Fibroblast of villous mesenchyme (primary cell): ENCODE data around the gene CAGE1. TPM values are rescaled to one million over a fixed set of nuclear protein-coding genes. Genes with fewer than 3 reads are reported as not detected.

Experiments
- DNase-seq: peaks from one replicate; pipeline ENCODE4 v3.0.0-alpha.2; 2010; ENCODE audit warnings: low read depth
- H3K4me3 ChIP-seq: 2 replicates; pipeline ENCODE4 v1.5.1; 2011; ENCODE audit warnings: low read depth, mild to moderate bottlenecking, low read length
- total RNA-seq: library from RNA; depleted of rRNA; stranded (reverse); fragments of >200 nt; gene quantifications from 2 replicates; pipeline ENCODE4 v1.2.3, GENCODE V29; 2012
- TF ChIP-seq, protein P1 (sequence below): IDR thresholded peaks from 2 replicates; pipeline ENCODE4 v1.5.1; 2012; ENCODE audit warnings: low read depth, mild to moderate bottlenecking, low read length; ENCODE audit not compliant: insufficient read depth

CAGE1 gene
- total RNA-seq, 1 donor: under 0.01 TPM

DNA sequence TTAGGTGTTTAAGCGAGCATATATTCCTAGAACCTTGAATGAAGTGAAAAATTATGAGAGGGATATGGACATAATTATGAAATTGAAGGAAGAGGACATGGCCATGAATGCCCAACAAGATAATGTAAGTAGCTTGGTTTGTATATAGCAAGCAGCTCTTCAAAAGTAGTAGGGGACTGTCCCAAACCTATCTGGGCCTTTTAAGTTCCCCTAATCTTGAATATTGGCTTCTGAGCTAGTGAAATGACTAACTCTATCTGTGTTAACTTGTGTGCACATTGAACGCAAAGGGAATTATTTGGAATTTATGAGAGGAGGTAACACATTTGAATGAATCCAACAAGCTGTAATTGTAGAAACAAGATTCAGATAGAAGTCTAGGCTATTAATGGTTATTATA, 21.8 kb upstream of the CAGE1 start:
- DNase-seq: no peak
- no peak overlapping the region for H3K4me3 ChIP-seq
- TF ChIP-seq, protein P1, sequence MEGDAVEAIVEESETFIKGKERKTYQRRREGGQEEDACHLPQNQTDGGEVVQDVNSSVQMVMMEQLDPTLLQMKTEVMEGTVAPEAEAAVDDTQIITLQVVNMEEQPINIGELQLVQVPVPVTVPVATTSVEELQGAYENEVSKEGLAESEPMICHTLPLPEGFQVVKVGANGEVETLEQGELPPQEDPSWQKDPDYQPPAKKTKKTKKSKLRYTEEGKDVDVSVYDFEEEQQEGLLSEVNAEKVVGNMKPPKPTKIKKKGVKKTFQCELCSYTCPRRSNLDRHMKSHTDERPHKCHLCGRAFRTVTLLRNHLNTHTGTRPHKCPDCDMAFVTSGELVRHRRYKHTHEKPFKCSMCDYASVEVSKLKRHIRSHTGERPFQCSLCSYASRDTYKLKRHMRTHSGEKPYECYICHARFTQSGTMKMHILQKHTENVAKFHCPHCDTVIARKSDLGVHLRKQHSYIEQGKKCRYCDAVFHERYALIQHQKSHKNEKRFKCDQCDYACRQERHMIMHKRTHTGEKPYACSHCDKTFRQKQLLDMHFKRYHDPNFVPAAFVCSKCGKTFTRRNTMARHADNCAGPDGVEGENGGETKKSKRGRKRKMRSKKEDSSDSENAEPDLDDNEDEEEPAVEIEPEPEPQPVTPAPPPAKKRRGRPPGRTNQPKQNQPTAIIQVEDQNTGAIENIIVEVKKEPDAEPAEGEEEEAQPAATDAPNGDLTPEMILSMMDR: no peak

DNA sequence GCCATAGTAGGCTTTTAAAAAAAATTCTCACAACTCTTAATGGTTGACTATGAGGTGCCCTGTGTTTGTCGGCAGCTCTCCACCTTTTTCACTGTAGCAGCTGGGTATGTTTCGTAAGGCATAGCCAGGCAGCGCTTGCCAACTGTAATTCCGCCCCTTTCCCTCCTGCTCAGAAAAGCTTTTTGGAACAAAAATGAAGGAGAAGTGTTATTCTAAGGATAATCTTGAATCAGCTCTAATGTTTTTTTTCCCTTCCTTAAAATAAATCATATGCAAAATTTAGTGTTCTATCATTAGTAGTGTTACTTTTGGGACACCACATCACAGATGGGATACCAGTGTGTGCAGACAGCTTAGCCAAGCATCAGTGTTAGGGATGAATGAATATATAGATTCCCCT, 21.3 kb upstream of the CAGE1 start:
- no peak for DNase-seq
- TF ChIP-seq, protein P1: no peak
- no peak overlapping the region for H3K4me3 ChIP-seq

DNA sequence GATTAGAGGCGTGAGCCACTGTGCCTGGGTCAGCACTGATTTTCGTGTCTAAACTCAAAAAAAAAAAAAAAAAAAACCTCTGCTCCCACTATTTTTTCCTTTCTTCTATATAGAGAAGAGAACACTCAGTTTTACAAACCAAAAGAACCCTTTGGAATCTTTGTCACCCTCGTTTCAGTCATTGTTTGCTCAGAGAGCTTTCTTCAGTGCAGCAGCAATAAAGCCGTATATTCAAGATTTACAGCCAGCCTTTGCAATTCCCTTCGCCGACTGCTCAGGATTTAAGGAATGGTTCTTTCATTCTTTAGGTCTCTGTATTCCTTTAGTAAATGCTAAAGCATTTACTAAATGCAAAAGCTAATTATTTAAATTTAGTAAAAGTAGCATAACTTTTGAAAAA, 20.2 kb upstream of the CAGE1 start:
- no peak for DNase-seq
- no peak overlapping the region for H3K4me3 ChIP-seq
- TF ChIP-seq, protein P1: no peak

DNA sequence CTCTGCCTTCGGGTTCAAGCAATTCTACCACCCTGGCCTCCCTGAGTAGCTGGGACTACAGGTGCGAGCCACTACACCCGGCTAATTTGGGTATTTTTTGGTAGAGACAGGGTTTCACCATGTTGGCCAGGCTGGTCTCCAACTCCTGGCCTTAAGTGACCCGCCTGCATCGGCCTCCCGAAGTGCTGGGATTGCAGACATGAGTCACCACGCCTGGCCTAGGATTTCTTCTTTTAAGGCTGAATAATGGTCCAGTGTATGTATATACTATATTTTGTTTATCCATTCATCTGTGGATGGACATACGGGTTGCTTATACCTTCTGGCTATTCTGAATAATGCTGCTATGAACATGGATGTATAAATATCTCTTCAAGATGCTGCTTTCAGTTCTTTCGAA, 17.2 kb upstream of the CAGE1 start:
- TF ChIP-seq, protein P1: no peak
- H3K4me3 ChIP-seq: no peak overlapping the region
- no peak for DNase-seq

DNA sequence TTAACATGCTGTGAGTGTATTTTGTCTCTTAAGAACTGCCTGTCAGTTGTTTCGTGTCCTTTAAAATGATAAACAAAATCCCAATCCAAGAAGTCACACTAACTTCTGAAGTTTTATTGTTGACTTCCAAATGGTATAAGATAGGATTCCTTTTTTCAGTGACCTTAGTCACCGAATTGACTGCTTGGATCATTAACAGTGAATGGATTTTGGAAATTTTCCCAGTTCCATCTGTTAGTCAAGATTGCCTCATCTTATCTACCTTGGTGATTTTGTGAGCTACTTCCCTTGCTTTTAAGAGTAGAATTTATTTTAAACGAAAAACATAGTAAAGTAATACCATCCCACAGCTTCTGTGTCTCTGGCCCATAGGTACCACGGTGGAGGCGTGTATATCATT, 15.0 kb upstream of the CAGE1 start:
- H3K4me3 ChIP-seq: no peak overlapping the region
- TF ChIP-seq, protein P1: no peak
- DNase-seq: no peak

DNA sequence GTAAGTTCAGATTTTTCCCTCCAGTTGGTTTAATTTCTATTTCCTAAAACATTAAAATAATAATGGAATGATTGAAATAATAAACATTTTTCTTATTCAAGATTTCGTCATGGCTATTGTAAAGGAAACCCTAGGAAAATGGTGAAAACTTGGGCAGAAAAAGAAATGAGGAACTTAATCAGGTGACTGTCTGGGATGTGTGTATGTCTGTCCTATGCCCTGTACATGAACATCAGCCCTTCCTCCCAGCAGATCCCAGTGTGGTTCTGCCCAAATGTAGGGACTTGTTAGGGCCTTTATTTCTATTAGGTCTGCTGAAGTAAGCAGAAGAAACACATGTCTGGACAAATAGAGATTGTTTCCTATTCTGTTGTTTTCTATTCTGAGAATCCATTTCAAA, 13.2 kb upstream of the CAGE1 start:
- DNase-seq: no peak
- TF ChIP-seq, protein P1: no peak
- no peak overlapping the region for H3K4me3 ChIP-seq

DNA sequence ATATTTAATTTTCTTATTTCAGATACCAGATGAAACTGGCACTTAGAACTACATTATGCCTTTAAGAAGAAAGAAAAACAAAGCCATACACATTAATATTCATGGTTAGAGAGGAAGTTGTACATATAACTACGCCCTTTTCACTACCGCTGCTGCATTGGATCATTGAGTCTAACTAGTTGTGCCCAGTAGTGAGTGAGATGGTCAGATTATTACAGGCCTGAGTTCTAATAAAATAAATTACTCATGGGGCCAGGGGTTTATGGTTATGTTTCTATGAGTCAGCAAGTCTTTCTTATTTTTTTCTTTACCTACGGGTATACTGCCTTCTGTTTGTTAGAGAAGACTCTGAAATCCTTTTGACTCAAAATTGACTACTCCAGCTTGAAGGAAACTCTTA, 11.5 kb upstream of the CAGE1 start:
- TF ChIP-seq, protein P1: no peak
- DNase-seq: peak; percentile 58
- H3K4me3 ChIP-seq: no peak overlapping the region
